ENCODE measurements around the gene CYSLTR1.

- no peak for TF ChIP-seq POLR2A (IDR thresholded peaks at IDR 0.05)
- TF ChIP-seq POLR2AphosphoS5 (IDR thresholded peaks at IDR 0.05; ENCODE audit: insufficient read depth in 1 of 2, low read depth in 1 of 2) = no peak
- TF ChIP-seq CTCF (IDR thresholded peaks at IDR 0.05) = no peak
These were observed 48.5 kb upstream of the CYSLTR1 start for GRCh38 chrX:78375894-78376293.
